Mesenchymal stem cell (in vitro differentiated cells and primary cell): ENCODE results near the gene NKAIN4.

Experiments used
- DNase-seq: peaks from one replicate; pipeline ENCODE4 v3.0.0-alpha.2; 2013
- H2AFZ ChIP-seq: one replicate; pipeline ENCODE4 v1.6.1; 2013; ENCODE audit warnings: low read depth, mild to moderate bottlenecking, control low read depth, inconsistent platforms, low read length, moderate library complexity
- H2AK5ac ChIP-seq: 2 replicates; pipeline ENCODE4 v1.6.1; 2013; ENCODE audit warnings: low read length, moderate library complexity, mild to moderate bottlenecking, inconsistent platforms; ENCODE audit not compliant: severe bottlenecking
- H2BK120ac ChIP-seq: one replicate; pipeline ENCODE4 v1.6.1; 2013; ENCODE audit warnings: low read depth, mild to moderate bottlenecking, inconsistent platforms, low read length, moderate library complexity
- H2BK12ac ChIP-seq, 2 experiments: one replicate each; pipeline ENCODE4 v1.6.1; 2013; ENCODE audit warnings: inconsistent platforms in 2 of 2, low read length in 2 of 2, mild to moderate bottlenecking in 2 of 2, moderate library complexity in 2 of 2, control low read depth in 1 of 2
- H2BK15ac ChIP-seq: one replicate; pipeline ENCODE4 v1.6.1; 2013; ENCODE audit warnings: mild to moderate bottlenecking, low read depth, inconsistent platforms; ENCODE audit not compliant: poor library complexity, severe bottlenecking
- H2BK5ac ChIP-seq: 2 replicates; pipeline ENCODE4 v1.6.1; 2013; ENCODE audit warnings: low read depth, mild to moderate bottlenecking, low read length, control low read depth, inconsistent platforms; ENCODE audit not compliant: poor library complexity, severe bottlenecking
- H3K14ac ChIP-seq, 2 experiments: one replicate each; pipeline ENCODE4 v1.6.1; 2013; ENCODE audit warnings: inconsistent platforms in 2 of 2, low read length in 2 of 2, control low read depth in 1 of 2, mild to moderate bottlenecking in 1 of 2, moderate library complexity in 1 of 2
- H3K18ac ChIP-seq, 2 experiments: one replicate each; pipeline ENCODE4 v1.6.1; 2013; ENCODE audit warnings: inconsistent platforms in 2 of 2, low read length in 2 of 2, control low read depth in 1 of 2, low read depth in 1 of 2, mild to moderate bottlenecking in 1 of 2
- H3K23ac ChIP-seq, 2 experiments: one replicate each; pipeline ENCODE4 v1.6.1; 2013; ENCODE audit warnings: inconsistent platforms in 2 of 2, low read length in 2 of 2, mild to moderate bottlenecking in 2 of 2, moderate library complexity in 2 of 2, control low read depth in 1 of 2
- H3K27ac ChIP-seq: 2 replicates; pipeline ENCODE4 v1.5.1; 2013; ENCODE audit warnings: mild to moderate bottlenecking, moderate library complexity, low read length, control low read depth, inconsistent platforms; ENCODE audit not compliant: poor library complexity, severe bottlenecking
- H3K27me3 ChIP-seq, 2 experiments: 2 replicates each; pipeline versions ENCODE4 v1.6.1 to v1.7.0; 2013; ENCODE audit warnings: low read length in 2 of 2, mild to moderate bottlenecking in 2 of 2, moderate library complexity in 2 of 2, control low read depth in 1 of 2, inconsistent platforms in 1 of 2; ENCODE audit not compliant: control insufficient read depth in 1 of 2, insufficient read depth in 1 of 2
- H3K36me3 ChIP-seq, 2 experiments: 2 replicates each; pipeline versions ENCODE4 v1.6.1 to v1.7.0; 2013; ENCODE audit warnings: low read length in 2 of 2, control low read depth in 1 of 2, inconsistent platforms in 1 of 2, low read depth in 1 of 2, mild to moderate bottlenecking in 1 of 2; ENCODE audit not compliant: insufficient read depth in 2 of 2, control insufficient read depth in 1 of 2
- H3K4ac ChIP-seq, 2 experiments: one replicate each; pipeline ENCODE4 v1.6.1; 2013; ENCODE audit warnings: inconsistent platforms in 2 of 2, low read length in 2 of 2, mild to moderate bottlenecking in 2 of 2, moderate library complexity in 2 of 2, control low read depth in 1 of 2, low read depth in 1 of 2
- H3K4me1 ChIP-seq: 2 replicates; pipeline ENCODE4 v1.6.1; 2013; ENCODE audit warnings: low read depth, low read length, control low read depth; ENCODE audit not compliant: control insufficient read depth, insufficient read depth
- H3K4me2 ChIP-seq: 2 replicates; pipeline ENCODE4 v1.6.1; 2013; ENCODE audit warnings: low read length, mild to moderate bottlenecking, inconsistent platforms; ENCODE audit not compliant: poor library complexity, severe bottlenecking
- H3K4me3 ChIP-seq, 2 experiments: 2 replicates each; pipeline versions ENCODE4 v1.5.1 to v1.7.0; 2013; ENCODE audit warnings: low read length in 2 of 2, mild to moderate bottlenecking in 2 of 2, control low read depth in 1 of 2, low read depth in 1 of 2; ENCODE audit not compliant: insufficient read depth in 1 of 2
- H3K79me1 ChIP-seq: replicated peaks from 2 replicates; pipeline ENCODE4 v1.6.1; 2013; ENCODE audit warnings: mild to moderate bottlenecking, control low read depth, low read length, inconsistent platforms; ENCODE audit not compliant: poor library complexity, severe bottlenecking
- H3K9ac ChIP-seq: 2 replicates; pipeline ENCODE4 v1.7.0; 2013; ENCODE audit warnings: mild to moderate bottlenecking, low read length, moderate library complexity
- H3K9me3 ChIP-seq: 2 replicates; pipeline ENCODE4 v1.7.0; 2013; ENCODE audit warnings: mild to moderate bottlenecking, low read length; ENCODE audit not compliant: control insufficient read depth
- H4K8ac ChIP-seq: one replicate; pipeline ENCODE4 v1.6.1; 2013; ENCODE audit warnings: inconsistent platforms, mild to moderate bottlenecking, low read length, moderate library complexity
- H4K91ac ChIP-seq: one replicate; pipeline ENCODE4 v1.6.1; 2013; ENCODE audit warnings: mild to moderate bottlenecking, low read length, inconsistent platforms
- WGBS: methylation state at CpG from one replicate; pipeline ENCODE4 v1.1.7; 2013; ENCODE audit warnings: mixed read lengths; 5-methylcytosine and 5-hydroxymethylcytosine counted together

Gene NKAIN4

GRCh38 chr20:63230800-63231268 is 23.4 kb downstream of the NKAIN4 start:
- Histone ChIP-seq H3K18ac (peak overlapping the region; percentile 4 to 70), H2BK12ac (peak overlapping the region in 1 of 2 experiments; percentile 7), H2BK5ac (no peak overlapping the region), H3K9ac (peak overlapping the region; percentile 43), H3K9me3 (no peaks in the 10 kb centered on the region), H3K79me1 (no peaks in the 10 kb centered on the region), H3K4me1 (peaks cover 63% of the 10 kb centered on the region), H2BK120ac (peak overlapping the region; percentile 4), H2AFZ (peak overlapping the region; percentile 7), H3K27ac (peak overlapping the region; percentile 97), H2AK5ac (no peak overlapping the region), H3K4me2 (no peak overlapping the region), H3K14ac (no peak overlapping the region), H2BK15ac (no peak overlapping the region), H3K27me3 (peaks cover 0 to 22% of the 10 kb centered on the region in 2 experiments), H3K4me3 (no peak overlapping the region), H4K8ac (peak overlapping the region; percentile 80), H3K36me3 (no peaks in the 10 kb centered on the region), H4K91ac (peak overlapping the region; percentile 71), H3K23ac (no peak overlapping the region), H3K4ac (peak overlapping the region; percentile 3 to 50)
- peak; percentile 82 for DNase-seq
- 28% methylated on average over 12 of the region's 17 CpGs for WGBS

GRCh38 chr20:63228806-63229205 is 25.5 kb downstream of the NKAIN4 start:
- DNase-seq: no peak
- Histone ChIP-seq H3K9ac (no peak overlapping the region), H3K36me3 (no peaks in the 10 kb centered on the region), H3K4me3 (no peak overlapping the region), H3K4ac (no peak overlapping the region), H3K14ac (no peak overlapping the region), H3K23ac (no peak overlapping the region), H3K4me2 (no peak overlapping the region), H2BK12ac (no peak overlapping the region), H3K79me1 (no peaks in the 10 kb centered on the region), H3K4me1 (peaks cover 57% of the 10 kb centered on the region), H3K18ac (no peak overlapping the region), H2BK15ac (peak overlapping the region; percentile 71), H4K8ac (no peak overlapping the region), H3K27me3 (peaks cover 0 to 17% of the 10 kb centered on the region in 2 experiments), H2AFZ (no peak overlapping the region), H2AK5ac (peak overlapping the region; percentile 97), H3K9me3 (no peaks in the 10 kb centered on the region), H4K91ac (no peak overlapping the region), H2BK120ac (no peak overlapping the region), H2BK5ac (no peak overlapping the region), H3K27ac (no peak overlapping the region)
- WGBS: 75% methylated on average over 13 of the region's 13 CpGs

- H2BK12ac ChIP-seq: no peak overlapping the region
- H3K4me1 ChIP-seq: peaks cover 55% of the 10 kb centered on the region
- H2BK120ac ChIP-seq: no peak overlapping the region
- H2AK5ac ChIP-seq: peak overlapping the region; percentile 92
- no peak for DNase-seq
- H4K91ac ChIP-seq: no peak overlapping the region
- no peak overlapping the region for H3K9ac ChIP-seq
- H2BK5ac ChIP-seq: no peak overlapping the region
- H3K14ac ChIP-seq: no peak overlapping the region
- H3K4ac ChIP-seq: no peak overlapping the region
- 95% methylated on average over 5 of the region's 5 CpGs for WGBS
- H3K27ac ChIP-seq: no peak overlapping the region
- no peaks in the 10 kb centered on the region for H3K9me3 ChIP-seq
- no peak overlapping the region for H2BK15ac ChIP-seq
- no peak overlapping the region for H3K4me2 ChIP-seq
- H3K27me3 ChIP-seq: peaks cover 0 to 29% of the 10 kb centered on the region in 2 experiments
- no peak overlapping the region for H3K23ac ChIP-seq
- H2AFZ ChIP-seq: no peak overlapping the region
- H3K36me3 ChIP-seq: no peaks in the 10 kb centered on the region
- no peak overlapping the region for H3K4me3 ChIP-seq
- no peak overlapping the region for H4K8ac ChIP-seq
- no peak overlapping the region for H3K18ac ChIP-seq
- no peaks in the 10 kb centered on the region for H3K79me1 ChIP-seq
Observed at GRCh38 chr20:63227260-63227659, 27.0 kb downstream of the NKAIN4 start.

- Histone ChIP-seq H3K9me3 (no peaks in the 10 kb centered on the region), H3K79me1 (no peaks in the 10 kb centered on the region), H3K36me3 (no peaks in the 10 kb centered on the region), H3K23ac (no peak overlapping the region), H3K4me1 (peaks cover 52% of the 10 kb centered on the region), H2BK12ac (peak overlapping the region in 1 of 2 experiments; percentile 7), H2AK5ac (peak overlapping the region; percentile 92), H4K91ac (peak overlapping the region; percentile 19), H3K4me3 (no peak overlapping the region), H3K4me2 (no peak overlapping the region), H4K8ac (no peak overlapping the region), H2BK15ac (peak overlapping the region; percentile 30), H2BK5ac (no peak overlapping the region), H3K9ac (no peak overlapping the region), H3K27ac (no peak overlapping the region), H3K18ac (no peak overlapping the region), H2BK120ac (no peak overlapping the region), H3K4ac (no peak overlapping the region), H3K14ac (no peak overlapping the region), H2AFZ (no peak overlapping the region), H3K27me3 (peaks cover 2 to 36% of the 10 kb centered on the region in 2 experiments)
- 88% methylated on average over 17 of the region's 19 CpGs for WGBS
- no peak for DNase-seq
Observed at GRCh38 chr20:63226042-63226943, 28.0 kb downstream of the NKAIN4 start.
